K562 treated with DMSO at 1 percent for 4 hours (cell line): Measurements from ENCODE around the gene OR1J2. TPM values are rescaled to one million over a fixed set of nuclear protein-coding genes. Genes with fewer than 3 reads are reported as not detected.

Experiments
- total RNA-seq: library from RNA; unstranded; fragments of 300-600 nt; gene quantifications from 2 replicates; pipeline ENCODE4 v1.2.3, GENCODE V29; 2022; ENCODE audit not compliant: insufficient read depth

The OR1J2 gene
- total RNA-seq, result not detected in 2 replicates

GRCh38 chr9:122510502-122510901, at the start of gene OR1J2:
Gene OR1J2 (plus strand): TSS chr9:122510802. CDS start chr9:122510802, 0 bp downstream.

GRCh38 chr9:122477826-122478225, 32.8 kb upstream of the OR1J2 start, which contains the start of gene OR1J1:
Gene OR1J1 (minus strand): TSS chr9:122477926. CDS start chr9:122477926, 0 bp downstream.

GRCh38 chr9:122518841-122519240, 8.2 kb downstream of the OR1J2 start, which contains the start of gene OR1J4:
Gene OR1J4 (plus strand): TSS chr9:122519141. CDS start chr9:122519141, 0 bp downstream.

GRCh38 chr9:122527193-122527592, 16.6 kb downstream of the OR1J2 start, which contains the start of gene OR1N1:
Gene OR1N1 (minus strand): TSS chr9:122527293. CDS start chr9:122527293, 0 bp downstream.

GRCh38 chr9:122552812-122553211, 42.2 kb downstream of the OR1J2 start, which contains the start of gene OR1N2:
Gene OR1N2 (plus strand): TSS chr9:122553112. CDS start chr9:122553212, 100 bp downstream.

Other genes starting within 250 kb of the OR1J2 start
- gene RBM18, start 246.0 kb upstream of the OR1J2 start, total RNA-seq, result 9.6 and 15.9 TPM in 2 replicates
- gene MRRF, start 245.9 kb upstream of the OR1J2 start, total RNA-seq, result 22.6 and 24.5 TPM in 2 replicates
- 12.8 and 17.2 TPM in 2 replicates for gene PTGS1, start 139.8 kb upstream of the OR1J2 start, total RNA-seq
- gene OR1J1, start 32.9 kb upstream of the OR1J2 start, total RNA-seq, result not detected in 2 replicates
- gene OR1J4, start 8.3 kb downstream of the OR1J2 start, total RNA-seq, result not detected in 2 replicates
- gene OR1N1, start 16.5 kb downstream of the OR1J2 start, total RNA-seq, result not detected in 2 replicates
- not detected in 2 replicates for gene OR1N2, start 42.3 kb downstream of the OR1J2 start, total RNA-seq
- not detected in 2 replicates for gene OR1L8, start 72.6 kb downstream of the OR1J2 start, total RNA-seq
- not detected in 2 replicates for gene OR1Q1, start 103.9 kb downstream of the OR1J2 start, total RNA-seq
- gene OR1B1, start 146.8 kb downstream of the OR1J2 start, total RNA-seq, result not detected in 2 replicates
- not detected in 2 replicates for gene OR1L1, start 150.9 kb downstream of the OR1J2 start, total RNA-seq
- not detected in 2 replicates for gene OR1L3, start 164.3 kb downstream of the OR1J2 start, total RNA-seq
- not detected in 2 replicates for gene OR1L4, start 213.2 kb downstream of the OR1J2 start, total RNA-seq
- gene OR1L6, start 231.5 kb downstream of the OR1J2 start, total RNA-seq, result not detected in 2 replicates